A549 (cell line): ENCODE measurements around the gene POLQ. TPM values are rescaled to one million over a fixed set of nuclear protein-coding genes. Genes with fewer than 3 reads are reported as not detected.
A peak's percentile ranks its signal among the peaks of the same experiment; 100 is the strongest.
"Not testable (repeated sequence)": the region's sequence is repeated elsewhere in the genome, so short reads cannot be mapped to it uniquely, and the experiment has no call there.

Source experiments
- ATAC-seq, 2 experiments: fragments of 200-7000 bp in 1 of 2; fragments of >200 bp in 1 of 2; cut with Nextera tagmentation in 1 of 2; cut with Tn5 transposase in 1 of 2; 3 replicates each; pipeline versions ENCODE4 v1.8.0 to v1.9.1; 2018 to 2020; ENCODE audit warnings: mild to moderate bottlenecking in 1 of 2, moderate library complexity in 1 of 2
- CTCF ChIA-PET: fragments of 300-600 bp; sonication (Branson Sonifier 250); formaldehyde crosslinking; extraction: SDS; loops from one replicate; lab custom pipeline; 2021; ENCODE audit warnings: antibody characterized with exemption, inconsistent platforms; lab: Yijun Ruan, JAX
- POLR2A ChIA-PET: fragments of 350-600 bp; formaldehyde crosslinking; extraction: SDS; loops from one replicate; lab custom pipeline; 2021; ENCODE audit warnings: antibody characterized with exemption, inconsistent platforms; lab: Yijun Ruan, JAX
- DNase-seq, 2 experiments: peaks; one replicate each; pipeline versions ENCODE4 v3.0.0 to v3.0.0-alpha.2; 2011 to 2016; ENCODE audit warnings: low read depth in 1 of 2, low spot score in 1 of 2
- FAIRE-seq: peaks from 2 replicates; lab custom pipeline; 2011; peaks lifted over from hg19 to GRCh38; lab: Jason Lieb, UNC
- H3K27ac ChIP-seq, 2 experiments: fragments of >200 bp; sonication (Bioruptor Twin); formaldehyde crosslinking; 3 replicates each; pipeline ENCODE4 v1.5.1; 2016 to 2017
- H3K4me1 ChIP-seq: fragments of >200 bp; sonication (Bioruptor Twin); formaldehyde crosslinking; 3 replicates; pipeline ENCODE4 v1.6.1; 2016
- H3K4me2 ChIP-seq: fragments of >200 bp; sonication (Bioruptor Twin); formaldehyde crosslinking; 3 replicates; pipeline ENCODE4 v1.6.1; 2016
- H3K4me3 ChIP-seq: fragments of >200 bp; sonication (Bioruptor Twin); formaldehyde crosslinking; 3 replicates; pipeline ENCODE4 v1.5.1; 2016
- H3K9me3 ChIP-seq: fragments of >200 bp; sonication (Bioruptor Twin); formaldehyde crosslinking; 3 replicates; pipeline ENCODE4 v1.6.1; 2016
- CBX8 ChIP-seq: fragments of 200-600 bp; sonication (generic); IDR thresholded peaks from 2 replicates; pipeline ENCODE4 v1.6.1; 2016
- CHD2 ChIP-seq: fragments of 150-350 bp; IDR thresholded peaks from 2 replicates; pipeline ENCODE4 v1.6.1; 2014; ENCODE audit warnings: low read length; ENCODE audit not compliant: partially characterized antibody
- ESRRA ChIP-seq: fragments of 150-350 bp; IDR thresholded peaks from 2 replicates; pipeline ENCODE4 v1.6.1; 2014; ENCODE audit warnings: mild to moderate bottlenecking, low read length, borderline replicate concordance
- FOXS1 ChIP-seq: fragments of 250-450 bp; sonication (Bioruptor Pico); IDR thresholded peaks from 2 replicates; pipeline ENCODE4 v1.5.0; 2020; ENCODE audit warnings: mild to moderate bottlenecking, moderate library complexity
- HOXB5 ChIP-seq: fragments of 250-450 bp; sonication (Bioruptor Pico); IDR thresholded peaks from 2 replicates; pipeline ENCODE4 v1.5.0; 2020; ENCODE audit warnings: mild to moderate bottlenecking, moderate library complexity
- JUN ChIP-seq, 2 experiments: fragments of >200 bp; sonication (Bioruptor Twin); formaldehyde crosslinking; IDR thresholded peaks; 2 replicates in 1 of 2; 3 replicates in 1 of 2; pipeline ENCODE4 v1.6.1; 2016 to 2017
- MAFK ChIP-seq: fragments of 450-650 bp; IDR thresholded peaks from 2 replicates; pipeline ENCODE4 v1.6.1; 2014; ENCODE audit not compliant: partially characterized antibody
- NFE2L2 ChIP-seq: fragments of 150-350 bp; conservative IDR thresholded peaks from 2 replicates; pipeline ENCODE4 v1.6.1; 2014; ENCODE audit warnings: low read length
- NR3C1 ChIP-seq: fragments of >200 bp; sonication (Bioruptor Twin); formaldehyde crosslinking; IDR thresholded peaks from 3 replicates; pipeline ENCODE4 v1.6.1; 2017
- POLR2A ChIP-seq: IDR thresholded peaks from 2 replicates; pipeline ENCODE4 v1.6.1; 2012; ENCODE audit warnings: mild to moderate bottlenecking, low read length
- SREBF2 ChIP-seq: fragments of 450-650 bp; IDR thresholded peaks from 2 replicates; pipeline ENCODE4 v1.6.1; 2014; ENCODE audit warnings: mild to moderate bottlenecking, moderate library complexity
- TFCP2L1 ChIP-seq: fragments of 250-450 bp; sonication (Bioruptor Pico); IDR thresholded peaks from 2 replicates; pipeline ENCODE4 v1.5.0; 2021; ENCODE audit warnings: mild to moderate bottlenecking
- ZFP36 ChIP-seq: fragments of 450-650 bp; IDR thresholded peaks from 2 replicates; pipeline ENCODE4 v1.6.1; 2014; ENCODE audit warnings: borderline replicate concordance; ENCODE audit not compliant: partially characterized antibody
- ZNF302 ChIP-seq: fragments of 250-450 bp; sonication (Bioruptor Pico); IDR thresholded peaks from 2 replicates; pipeline ENCODE4 v1.9.0; 2021; ENCODE audit warnings: inconsistent platforms, mild to moderate bottlenecking, moderate library complexity
- WGBS: methylation state at CpG from one replicate; pipeline ENCODE4 v1.1.6; 2017; ENCODE audit errors: missing lambda C conversion rate; 5-methylcytosine and 5-hydroxymethylcytosine counted together
- polyA plus RNA-seq, 4 experiments: library from polyadenylated mRNA; depleted of rRNA in 3 of 4; stranded (reverse); fragments of >200 nt; fragmentation: RNase III in 1 of 4; extraction: RNeasy Plus Mini Kit Qiagen cat#74134 plus additional on column Dnase treatment in 1 of 4; gene quantifications; 2 replicates in 3 of 4; 3 replicates in 1 of 4; pipeline ENCODE4 v1.2.3, GENCODE V29; 2011 to 2017
- TF ChIP-seq, protein P1 (sequence below): IDR thresholded peaks from 2 replicates; pipeline ENCODE4 v1.6.1; 2012
- TF ChIP-seq, protein P2 (sequence below): fragments of 450-650 bp; IDR thresholded peaks from 2 replicates; pipeline ENCODE4 v1.6.1; 2014; ENCODE audit warnings: antibody characterized with exemption
- TF ChIP-seq, protein P3 (sequence below): fragments of 150-350 bp; IDR thresholded peaks from 2 replicates; pipeline ENCODE4 v1.6.1; 2014; ENCODE audit warnings: low read depth, mild to moderate bottlenecking, low read length

POLQ gene
- polyA plus RNA-seq, 2 of the 4 experiments (the other 2 are of a cell fraction) = 9.9 to 12.4 TPM

DNA sequence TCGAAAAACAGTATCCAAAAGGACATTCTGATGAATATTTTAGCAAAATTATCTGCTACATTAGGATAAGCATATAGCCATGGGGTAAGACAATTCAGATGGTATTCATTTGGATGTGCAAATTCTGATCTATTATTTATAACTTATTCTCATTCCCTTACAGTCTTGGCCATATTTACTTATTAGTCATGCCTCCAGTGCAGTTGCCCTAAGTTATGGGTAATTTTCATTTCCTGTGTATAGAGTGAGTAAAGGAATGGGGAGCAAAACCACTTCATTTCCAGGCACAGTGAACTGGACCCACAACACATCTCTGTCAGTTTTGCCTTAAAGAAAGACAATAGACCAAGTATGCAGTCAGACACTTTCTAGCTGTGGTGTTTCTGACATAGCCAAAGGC, 134.3 kb downstream of the POLQ start:
- FAIRE-seq (no peak), DNase-seq (no peak), ATAC-seq (no peak)
- ChIA-PET POLR2A (no interaction called here), CTCF (no interaction called here)
- H3K9me3 ChIP-seq = no peaks in the 10 kb centered on the region
- no peaks in the 10 kb centered on the region for H3K4me1 ChIP-seq
- H3K4me2 ChIP-seq = no peak overlapping the region
- no peak overlapping the region for H3K27ac ChIP-seq
- TF ChIP-seq HOXB5 = no peak
- no peak for TF ChIP-seq CBX8
- no peak for TF ChIP-seq ZFP36
- TF ChIP-seq SREBF2 = no peak
- TF ChIP-seq NFE2L2 = no peak
- no peak for TF ChIP-seq JUN (IDR thresholded peaks at IDR 0.05)
- TF ChIP-seq ZNF302 (CRISPR knock-in tag) = no peak
- TF ChIP-seq CHD2 = no peak
- TF ChIP-seq, protein P1, sequence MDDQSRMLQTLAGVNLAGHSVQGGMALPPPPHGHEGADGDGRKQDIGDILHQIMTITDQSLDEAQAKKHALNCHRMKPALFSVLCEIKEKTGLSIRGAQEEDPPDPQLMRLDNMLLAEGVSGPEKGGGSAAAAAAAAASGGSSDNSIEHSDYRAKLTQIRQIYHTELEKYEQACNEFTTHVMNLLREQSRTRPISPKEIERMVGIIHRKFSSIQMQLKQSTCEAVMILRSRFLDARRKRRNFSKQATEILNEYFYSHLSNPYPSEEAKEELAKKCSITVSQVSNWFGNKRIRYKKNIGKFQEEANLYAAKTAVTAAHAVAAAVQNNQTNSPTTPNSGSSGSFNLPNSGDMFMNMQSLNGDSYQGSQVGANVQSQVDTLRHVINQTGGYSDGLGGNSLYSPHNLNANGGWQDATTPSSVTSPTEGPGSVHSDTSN = no peak
- TF ChIP-seq, protein P2, sequence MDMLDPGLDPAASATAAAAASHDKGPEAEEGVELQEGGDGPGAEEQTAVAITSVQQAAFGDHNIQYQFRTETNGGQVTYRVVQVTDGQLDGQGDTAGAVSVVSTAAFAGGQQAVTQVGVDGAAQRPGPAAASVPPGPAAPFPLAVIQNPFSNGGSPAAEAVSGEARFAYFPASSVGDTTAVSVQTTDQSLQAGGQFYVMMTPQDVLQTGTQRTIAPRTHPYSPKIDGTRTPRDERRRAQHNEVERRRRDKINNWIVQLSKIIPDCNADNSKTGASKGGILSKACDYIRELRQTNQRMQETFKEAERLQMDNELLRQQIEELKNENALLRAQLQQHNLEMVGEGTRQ = no peak
- no peak for TF ChIP-seq ESRRA
- no peak for TF ChIP-seq TFCP2L1 (CRISPR knock-in tag)
- no peak for TF ChIP-seq POLR2A
- no peak for TF ChIP-seq FOXS1 (CRISPR knock-in tag)
- TF ChIP-seq, protein P3, sequence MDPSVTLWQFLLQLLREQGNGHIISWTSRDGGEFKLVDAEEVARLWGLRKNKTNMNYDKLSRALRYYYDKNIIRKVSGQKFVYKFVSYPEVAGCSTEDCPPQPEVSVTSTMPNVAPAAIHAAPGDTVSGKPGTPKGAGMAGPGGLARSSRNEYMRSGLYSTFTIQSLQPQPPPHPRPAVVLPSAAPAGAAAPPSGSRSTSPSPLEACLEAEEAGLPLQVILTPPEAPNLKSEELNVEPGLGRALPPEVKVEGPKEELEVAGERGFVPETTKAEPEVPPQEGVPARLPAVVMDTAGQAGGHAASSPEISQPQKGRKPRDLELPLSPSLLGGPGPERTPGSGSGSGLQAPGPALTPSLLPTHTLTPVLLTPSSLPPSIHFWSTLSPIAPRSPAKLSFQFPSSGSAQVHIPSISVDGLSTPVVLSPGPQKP = no peak
- 82% methylated on average over 1 of the region's 1 CpG for WGBS
- no peak overlapping the region for H3K4me3 ChIP-seq

DNA sequence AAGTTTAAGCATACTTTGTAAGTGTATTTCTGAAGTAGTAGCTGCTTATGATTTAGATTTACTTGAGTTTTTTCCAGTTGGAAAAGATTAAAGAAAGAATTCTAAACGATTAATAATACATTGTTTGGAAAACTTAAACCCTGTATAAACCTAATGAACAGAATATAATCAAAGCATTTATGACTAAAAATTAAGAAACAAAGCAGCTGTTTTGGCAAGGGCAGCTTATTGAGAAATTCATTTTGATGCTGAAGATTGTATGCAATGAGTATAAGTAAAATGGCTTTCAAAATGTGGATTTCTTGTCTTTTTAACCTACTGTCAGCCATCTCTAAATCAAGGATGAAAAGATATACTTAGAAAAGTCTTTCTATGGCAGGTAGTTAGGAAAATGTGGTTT, 140.2 kb downstream of the POLQ start:
- FAIRE-seq (no peak), DNase-seq (no peak), ATAC-seq (no peak)
- Histone ChIP-seq H3K4me1 (no peaks in the 10 kb centered on the region), H3K27ac (no peak overlapping the region), H3K9me3 (no peaks in the 10 kb centered on the region), H3K4me3 (no peak overlapping the region), H3K4me2 (no peak overlapping the region)
- ChIA-PET POLR2A (no interaction called here), CTCF (no interaction called here)
- TF ChIP-seq MAFK = no peak
- WGBS = 28% methylated on average over 1 of the region's 1 CpG

DNA sequence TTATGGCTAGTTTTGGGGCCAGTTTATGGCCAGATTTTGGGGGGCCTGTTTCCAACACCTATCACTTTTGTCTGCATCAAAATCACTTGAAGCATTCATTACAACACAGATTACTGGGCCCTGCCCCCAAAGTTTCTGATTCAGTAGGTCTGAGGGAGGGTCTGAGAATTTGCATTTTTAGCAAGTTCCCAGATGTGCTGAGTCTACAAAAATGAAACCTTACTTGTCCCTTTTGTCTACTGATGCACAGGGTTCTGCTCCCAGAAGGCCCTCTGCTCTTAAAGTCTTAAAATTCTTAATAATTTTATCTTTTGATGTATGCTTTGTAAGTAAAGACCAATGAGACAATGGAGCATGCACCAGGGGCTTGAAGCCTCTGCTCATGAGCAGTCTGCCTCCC, 146.0 kb downstream of the POLQ start:
- no peak for ATAC-seq
- no peak overlapping the region for H3K27ac ChIP-seq
- no peak overlapping the region for H3K4me2 ChIP-seq
- CTCF ChIA-PET = no interaction called here
- no peak for DNase-seq
- H3K4me3 ChIP-seq = no peak overlapping the region
- TF ChIP-seq MAFK (peak; percentile 60), NR3C1 (no peak)
- POLR2A ChIA-PET = no interaction called here
- no peaks in the 10 kb centered on the region for H3K9me3 ChIP-seq
- H3K4me1 ChIP-seq = no peaks in the 10 kb centered on the region
- no peak for FAIRE-seq

DNA sequence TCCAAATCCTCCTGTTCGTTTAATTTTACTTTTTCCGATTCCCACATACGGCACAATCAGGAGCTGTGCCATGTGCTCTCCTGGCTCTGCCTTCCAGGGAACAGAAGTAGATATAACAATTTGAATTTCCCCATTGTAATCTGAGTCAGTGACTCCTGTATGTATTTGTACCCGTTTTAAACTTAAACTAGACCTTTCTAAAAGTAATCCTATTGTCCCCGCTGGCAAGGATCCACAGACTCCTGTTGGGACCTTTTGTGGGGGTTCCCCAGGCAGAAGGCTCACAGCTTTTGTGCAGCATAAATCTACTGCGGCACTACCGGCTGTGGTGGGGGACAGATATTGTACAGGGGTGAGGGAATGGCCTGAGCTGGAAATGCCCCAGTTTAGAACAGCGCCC, 147.7 kb downstream of the POLQ start:
- H3K4me1 ChIP-seq, DNase-seq, H3K27ac ChIP-seq, H3K4me3 ChIP-seq, FAIRE-seq, ATAC-seq, H3K4me2 ChIP-seq, CTCF ChIA-PET, H3K9me3 ChIP-seq, POLR2A ChIA-PET: not testable (repeated sequence)
- 62% methylated on average over 8 of the region's 8 CpGs for WGBS

DNA sequence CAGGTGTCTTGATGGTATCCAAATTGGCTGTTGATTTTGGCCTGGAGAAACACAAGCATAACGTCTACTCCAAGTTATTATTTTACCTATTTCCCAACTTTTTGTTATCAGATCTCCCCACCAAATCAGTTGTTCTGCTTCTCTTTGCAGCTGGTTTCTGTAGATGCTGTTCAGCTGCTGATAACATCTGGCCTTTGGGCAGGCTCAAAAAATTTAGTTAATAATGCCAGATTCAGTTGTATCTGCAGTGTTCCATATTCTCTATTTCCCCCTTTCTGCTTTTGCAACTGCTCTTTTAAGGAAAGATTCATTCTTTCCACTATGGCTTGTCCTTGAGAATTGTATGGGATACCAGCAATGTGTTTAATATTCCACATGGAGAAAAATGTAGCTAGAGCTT, 149.8 kb downstream of the POLQ start:
- H3K4me2 ChIP-seq, H3K4me3 ChIP-seq, DNase-seq, POLR2A ChIA-PET, CTCF ChIA-PET, H3K9me3 ChIP-seq, H3K4me1 ChIP-seq, H3K27ac ChIP-seq, ATAC-seq, FAIRE-seq: not testable (repeated sequence)
- WGBS = no CpG with 5 or more reads among the region's 1 CpG
